ENCODE measurements around the gene SLC9A9. TPM values are rescaled to one million over a fixed set of nuclear protein-coding genes. Genes with fewer than 3 reads are reported as not detected.

SLC9A9 gene
- total and polyA plus RNA-seq, 2 donors from 2014 or later, result 3.7 to 16.5 TPM

GRCh38 chr3:143218166-143218835 lies 630.0 kb downstream of the SLC9A9 start:
- H3K27ac ChIP-seq (ENCODE audit: low read depth in 2 of 2, low read length in 2 of 2), result no peak overlapping the region
- H3K36me3 ChIP-seq (ENCODE audit: control insufficient read depth in 2 of 3, insufficient read depth in 3 of 3, low read length in 3 of 3), result no peaks in the 10 kb centered on the region
- H3K4me3 ChIP-seq (ENCODE audit: low read length in 3 of 3), result no peak overlapping the region
- no peaks in the 10 kb centered on the region for H3K27me3 ChIP-seq (ENCODE audit: control insufficient read depth, insufficient read depth, low read length)
- no peak for TF ChIP-seq CTCF (IDR thresholded peaks at IDR 0.05; ENCODE audit: borderline replicate concordance, extremely low read depth, insufficient read depth)
- intact Hi-C loops (cut with DNase I), result no loop called here
- no peak overlapping the region for H3K9ac ChIP-seq (ENCODE audit: low read length in 3 of 3)
- DNase-seq (no peak), FAIRE-seq (no peak)
- H3K9me3 ChIP-seq (ENCODE audit: control insufficient read depth in 2 of 3, insufficient read depth in 1 of 3, low read length in 3 of 3), result no peaks in the 10 kb centered on the region
- no peaks in the 10 kb centered on the region for H3K4me1 ChIP-seq (ENCODE audit: control insufficient read depth in 2 of 3, insufficient read depth in 2 of 3, low read depth in 1 of 3, low read length in 3 of 3)

GRCh38 chr3:143217283-143217682 lies 631.0 kb downstream of the SLC9A9 start:
- FAIRE-seq (no peak), DNase-seq (no peak)
- intact Hi-C loops (cut with DNase I), result no loop called here
- Histone ChIP-seq H3K4me1 (ENCODE audit: control insufficient read depth in 2 of 3, insufficient read depth in 2 of 3, low read depth in 1 of 3, low read length in 3 of 3) (no peaks in the 10 kb centered on the region), H3K36me3 (ENCODE audit: control insufficient read depth in 2 of 3, insufficient read depth in 3 of 3, low read length in 3 of 3) (no peaks in the 10 kb centered on the region), H3K9ac (ENCODE audit: low read length in 3 of 3) (no peak overlapping the region), H3K27me3 (ENCODE audit: control insufficient read depth, insufficient read depth, low read length) (no peaks in the 10 kb centered on the region), H3K9me3 (ENCODE audit: control insufficient read depth in 2 of 3, insufficient read depth in 1 of 3, low read length in 3 of 3) (no peaks in the 10 kb centered on the region), H3K27ac (ENCODE audit: low read depth in 2 of 2, low read length in 2 of 2) (no peak overlapping the region), H3K4me3 (ENCODE audit: low read length in 3 of 3) (no peak overlapping the region)
- TF ChIP-seq CTCF (IDR thresholded peaks at IDR 0.05; ENCODE audit: borderline replicate concordance, extremely low read depth, insufficient read depth), result no peak

GRCh38 chr3:143216709-143217182 lies 631.5 kb downstream of the SLC9A9 start:
- no peak for TF ChIP-seq CTCF (IDR thresholded peaks at IDR 0.05; ENCODE audit: borderline replicate concordance, extremely low read depth, insufficient read depth)
- FAIRE-seq (no peak), DNase-seq (peak in 1 of 5 donors; percentile 33)
- H3K4me3 ChIP-seq (ENCODE audit: low read length in 3 of 3), result no peak overlapping the region
- H3K9me3 ChIP-seq (ENCODE audit: control insufficient read depth in 2 of 3, insufficient read depth in 1 of 3, low read length in 3 of 3), result no peaks in the 10 kb centered on the region
- no peaks in the 10 kb centered on the region for H3K4me1 ChIP-seq (ENCODE audit: control insufficient read depth in 2 of 3, insufficient read depth in 2 of 3, low read depth in 1 of 3, low read length in 3 of 3)
- no peak overlapping the region for H3K27ac ChIP-seq (ENCODE audit: low read depth in 2 of 2, low read length in 2 of 2)
- no peak overlapping the region for H3K9ac ChIP-seq (ENCODE audit: low read length in 3 of 3)
- H3K27me3 ChIP-seq (ENCODE audit: control insufficient read depth, insufficient read depth, low read length), result no peaks in the 10 kb centered on the region
- no peaks in the 10 kb centered on the region for H3K36me3 ChIP-seq (ENCODE audit: control insufficient read depth in 2 of 3, insufficient read depth in 3 of 3, low read length in 3 of 3)
- intact Hi-C loops (cut with DNase I), result no loop called here

Other genes with a start within 250 kb of the SLC9A9 start
- 15.5 TPM for gene DIPK2A, start 123.4 kb upstream of the SLC9A9 start, total RNA-seq
- 4.9 TPM for gene DIPK2A, start 123.4 kb upstream of the SLC9A9 start, polyA plus RNA-seq (ENCODE audit: insufficient read depth, low read depth, low replicate concordance)